Astrocyte (in vitro differentiated cells and primary cell): ENCODE data around the gene ANKRD28.

Source experiments
- EZH2 ChIP-seq: IDR thresholded peaks from 2 replicates; pipeline ENCODE4 v1.6.1; 2012; ENCODE audit warnings: mild to moderate bottlenecking, low read length, inconsistent platforms; ENCODE audit not compliant: insufficient read depth
- TF ChIP-seq, protein P1 (sequence below): IDR thresholded peaks from 2 replicates; pipeline ENCODE4 v1.5.1; 2011; ENCODE audit warnings: low read depth, mild to moderate bottlenecking, inconsistent platforms, low read length, moderate library complexity; ENCODE audit not compliant: insufficient read depth

DNA sequence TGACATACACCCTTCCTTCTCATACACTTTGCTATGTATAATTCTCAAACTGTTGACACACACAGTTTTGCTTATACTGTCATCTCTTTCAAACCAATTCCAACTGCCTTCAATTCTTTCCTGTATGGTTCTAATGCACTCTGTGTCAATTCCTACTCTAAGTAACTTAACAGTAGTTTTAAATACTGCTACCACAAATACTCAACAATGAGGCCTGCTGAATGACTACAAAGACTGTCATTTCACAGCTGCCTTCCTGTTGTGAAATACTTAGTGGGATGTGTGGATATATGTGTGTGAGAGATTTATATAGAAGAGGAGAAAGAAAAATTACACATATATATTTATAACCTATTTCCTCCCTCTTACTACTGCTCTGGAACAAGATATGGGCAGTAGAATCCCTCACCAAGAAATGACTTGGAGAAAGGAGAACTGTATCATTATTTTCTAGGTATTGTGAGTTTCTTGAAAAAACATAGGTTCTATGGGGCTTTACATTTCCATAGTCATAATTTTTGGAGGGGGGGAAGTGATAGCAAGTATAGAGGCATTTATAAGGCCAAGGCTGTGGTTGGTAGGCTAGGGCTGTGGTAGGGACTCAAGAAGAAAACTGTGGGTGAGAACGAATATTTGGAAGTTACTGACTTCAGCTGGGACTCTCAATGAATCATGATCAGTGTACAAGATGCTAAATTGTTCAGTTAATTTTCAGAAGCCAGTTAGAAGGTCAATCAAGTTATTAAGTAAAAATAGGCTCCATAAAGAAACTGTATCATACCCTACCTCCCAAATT, 88.7 kb downstream of the ANKRD28 start:
- TF ChIP-seq, protein P1, sequence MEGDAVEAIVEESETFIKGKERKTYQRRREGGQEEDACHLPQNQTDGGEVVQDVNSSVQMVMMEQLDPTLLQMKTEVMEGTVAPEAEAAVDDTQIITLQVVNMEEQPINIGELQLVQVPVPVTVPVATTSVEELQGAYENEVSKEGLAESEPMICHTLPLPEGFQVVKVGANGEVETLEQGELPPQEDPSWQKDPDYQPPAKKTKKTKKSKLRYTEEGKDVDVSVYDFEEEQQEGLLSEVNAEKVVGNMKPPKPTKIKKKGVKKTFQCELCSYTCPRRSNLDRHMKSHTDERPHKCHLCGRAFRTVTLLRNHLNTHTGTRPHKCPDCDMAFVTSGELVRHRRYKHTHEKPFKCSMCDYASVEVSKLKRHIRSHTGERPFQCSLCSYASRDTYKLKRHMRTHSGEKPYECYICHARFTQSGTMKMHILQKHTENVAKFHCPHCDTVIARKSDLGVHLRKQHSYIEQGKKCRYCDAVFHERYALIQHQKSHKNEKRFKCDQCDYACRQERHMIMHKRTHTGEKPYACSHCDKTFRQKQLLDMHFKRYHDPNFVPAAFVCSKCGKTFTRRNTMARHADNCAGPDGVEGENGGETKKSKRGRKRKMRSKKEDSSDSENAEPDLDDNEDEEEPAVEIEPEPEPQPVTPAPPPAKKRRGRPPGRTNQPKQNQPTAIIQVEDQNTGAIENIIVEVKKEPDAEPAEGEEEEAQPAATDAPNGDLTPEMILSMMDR, result no peak
- TF ChIP-seq EZH2, result no peak
